Endothelial cell of umbilical vein (primary cell): ENCODE measurements around the gene ACSM4. TPM values are rescaled to one million over a fixed set of nuclear protein-coding genes. Genes with fewer than 3 reads are reported as not detected.

Source experiments
- BruUV-seq: library from RNA; stranded (reverse); fragments of 400-500 nt; replicated peaks from 2 replicates; lab custom pipeline; 2021; lab: Mats Ljungman, UMichigan
- CTCF ChIA-PET: fragments of 300-600, 350-600 bp; sonication (Branson Sonifier 250); formaldehyde crosslinking; loops from one replicate; lab custom pipeline; 2021; ENCODE audit warnings: antibody characterized with exemption, inconsistent platforms; lab: Charles Lee
- POLR2A ChIA-PET: fragments of 300-600, 350-600 bp; sonication (Branson Sonifier 250); formaldehyde crosslinking; loops from one replicate; lab custom pipeline; 2021; ENCODE audit warnings: antibody characterized with exemption, inconsistent platforms; lab: Charles Lee
- DNase-seq: peaks from one replicate; pipeline ENCODE4 v3.0.0-alpha.2; 2011; ENCODE audit warnings: low read depth, low spot score
- FAIRE-seq: peaks from 2 replicates; lab custom pipeline; 2011; peaks lifted over from hg19 to GRCh38; lab: Jason Lieb, UNC
- H2AFZ ChIP-seq: 2 replicates; pipeline ENCODE4 v1.6.0; 2012; ENCODE audit warnings: low read depth, low read length, control low read depth, inconsistent platforms
- H3K27ac ChIP-seq: 2 replicates; pipeline ENCODE4 v1.5.1; 2011; ENCODE audit warnings: low read depth, mild to moderate bottlenecking, control low read depth, low read length, moderate library complexity; ENCODE audit not compliant: insufficient read depth
- H3K27me3 ChIP-seq, 2 experiments: 2 replicates each; pipeline versions ENCODE4 v1.6.0 to v1.6.1; 2011; ENCODE audit warnings: low read length in 2 of 2, mixed read lengths in 1 of 2; ENCODE audit not compliant: control insufficient read depth in 2 of 2, insufficient read depth in 2 of 2
- H3K36me3 ChIP-seq, 2 experiments: 2 replicates in 1 of 2; 3 replicates in 1 of 2; pipeline ENCODE4 v1.5.1; 2011; ENCODE audit warnings: low read length in 2 of 2, mild to moderate bottlenecking in 1 of 2, moderate library complexity in 1 of 2; ENCODE audit not compliant: control insufficient read depth in 2 of 2, insufficient read depth in 2 of 2; ENCODE audit errors: extremely low read depth in 1 of 2
- H3K4me1 ChIP-seq: 3 replicates; pipeline ENCODE4 v1.5.1; 2011; ENCODE audit warnings: mild to moderate bottlenecking, low read length; ENCODE audit not compliant: control insufficient read depth, insufficient read depth; ENCODE audit errors: extremely low read depth
- H3K4me2 ChIP-seq: 2 replicates; pipeline ENCODE4 v1.6.1; 2011; ENCODE audit warnings: low read length, control low read depth, mixed read lengths; ENCODE audit not compliant: insufficient read depth
- H3K4me3 ChIP-seq, 3 experiments: fragments of 200-600 bp in 1 of 3; sonication (generic), shearing (Covaris generic) in 1 of 3; replicated peaks in 1 of 3; 2 replicates each; pipeline ENCODE4 v1.5.1; 2011 to 2016; ENCODE audit warnings: control low read depth in 3 of 3, low read length in 3 of 3, mild to moderate bottlenecking in 2 of 3, inconsistent platforms in 1 of 3, low read depth in 1 of 3, moderate library complexity in 1 of 3; ENCODE audit not compliant: insufficient read depth in 1 of 3
- H3K79me2 ChIP-seq: 2 replicates; pipeline ENCODE4 v1.6.0; 2012; ENCODE audit warnings: low read length, inconsistent platforms; ENCODE audit not compliant: control insufficient read depth, insufficient read depth
- H3K9ac ChIP-seq: replicated peaks from 2 replicates; pipeline ENCODE3; 2011; ENCODE audit warnings: low read length, control low read depth; ENCODE audit not compliant: insufficient read depth; ENCODE audit errors: extremely low read depth
- H3K9me1 ChIP-seq: replicated peaks from 3 replicates; pipeline ENCODE4 v1.6.0; 2011; ENCODE audit warnings: mild to moderate bottlenecking, low read length; ENCODE audit not compliant: control insufficient read depth, insufficient read depth; ENCODE audit errors: extremely low read depth
- H3K9me3 ChIP-seq: replicated peaks from 2 replicates; pipeline ENCODE4 v1.5.1; 2012; ENCODE audit warnings: low read length, inconsistent platforms; ENCODE audit not compliant: control insufficient read depth, insufficient read depth
- H4K20me1 ChIP-seq: replicated peaks from 2 replicates; pipeline ENCODE3; 2011; ENCODE audit warnings: mild to moderate bottlenecking, low read length; ENCODE audit not compliant: control insufficient read depth, insufficient read depth; ENCODE audit errors: extremely low read depth
- CTCF ChIP-seq, 2 donors: IDR thresholded peaks; 1 replicate in 1 of 2; 2 replicates in 1 of 2; pipeline ENCODE4 v1.5.1; 2011; ENCODE audit warnings: low read length in 2 of 2, mild to moderate bottlenecking in 2 of 2, moderate library complexity in 2 of 2, control low read depth in 1 of 2, inconsistent platforms in 1 of 2, low read depth in 1 of 2; ENCODE audit not compliant: insufficient read depth in 1 of 2; ENCODE audit errors: extremely low read depth in 1 of 2
- EZH2 ChIP-seq: IDR thresholded peaks from 2 replicates; pipeline ENCODE4 v1.6.1; 2012; ENCODE audit warnings: borderline replicate concordance, low read depth, mild to moderate bottlenecking, moderate library complexity, low read length, inconsistent platforms; ENCODE audit not compliant: severe bottlenecking
- FOS ChIP-seq: IDR thresholded peaks from 2 replicates; pipeline ENCODE4 v1.6.1; 2011; ENCODE audit warnings: mild to moderate bottlenecking, low read length, moderate library complexity, borderline replicate concordance; ENCODE audit not compliant: insufficient read depth
- GATA2 ChIP-seq: IDR thresholded peaks from 2 replicates; pipeline ENCODE4 v1.7.0; 2011; ENCODE audit warnings: low read depth, mild to moderate bottlenecking, moderate library complexity, mixed read lengths, low read length; ENCODE audit not compliant: insufficient read length, insufficient read depth
- JUN ChIP-seq: IDR thresholded peaks from 2 replicates; pipeline ENCODE4 v1.6.1; 2011; ENCODE audit warnings: borderline replicate concordance, low read depth; ENCODE audit not compliant: insufficient read length, insufficient read depth
- MYC ChIP-seq: IDR thresholded peaks from one replicate; pipeline ENCODE4 v1.6.1; 2011; ENCODE audit warnings: mild to moderate bottlenecking, low read depth, low read length
- POLR2A ChIP-seq: IDR thresholded peaks from 2 replicates; pipeline ENCODE4 v1.6.1; 2012; ENCODE audit warnings: low read depth, mild to moderate bottlenecking, control low read depth, low read length
- POLR2AphosphoS5 ChIP-seq: IDR thresholded peaks from 2 replicates; pipeline ENCODE4 v1.6.1; 2012; ENCODE audit warnings: low read depth, mild to moderate bottlenecking, control low read depth, low read length, moderate library complexity; ENCODE audit not compliant: insufficient read depth
- dilution Hi-C: fragments of 300-500 bp; cut with MboI; formaldehyde crosslinking; loops from one replicate; pipeline ENCODE4 v1.15.0; 2019; ENCODE audit warnings: low sequenced_read_pairs; ENCODE audit not compliant: extremely low pct_ligation_motif_present
- intact Hi-C: fragments of 100-400 bp; cut with micrococcal nuclease; formaldehyde crosslinking; loops from one replicate; pipeline ENCODE4 v1.10.0; 2022
- polyA plus RNA-seq, 4 experiments: library from polyadenylated mRNA; depleted of rRNA in 3 of 4; stranded (reverse) in 3 of 4; unstranded in 1 of 4; fragments of >200 nt; gene quantifications; 2 replicates each; pipeline versions ENCODE4 v1.2.1 to v1.2.3, GENCODE V29; 2011 to 2012; ENCODE audit warnings: missing spikeins in 1 of 4
- total RNA-seq: library from RNA; stranded (reverse); gene quantifications from 2 replicates; pipeline ENCODE4 v1.2.3, GENCODE V29; 2021
- TF ChIP-seq, protein P1 (sequence below): IDR thresholded peaks from 2 replicates; pipeline ENCODE4 v1.6.1; 2011; ENCODE audit not compliant: insufficient read depth, insufficient read length

ACSM4 gene
- total and polyA plus RNA-seq, 2 donors (not counting 3 experiments of a cell fraction or from before 2014, with no cell fraction given), result not detected

GRCh38 chr12:7304456-7304855, 584 bp downstream of the ACSM4 start:
- Histone ChIP-seq H3K4me1 (no peaks in the 10 kb centered on the region), H3K4me3 (no peak overlapping the region), H3K36me3 (no peaks in the 10 kb centered on the region), H3K27me3 (peaks cover 0 to 2% of the 10 kb centered on the region in 2 experiments), H3K9me3 (no peaks in the 10 kb centered on the region), H3K79me2 (no peaks in the 10 kb centered on the region), H2AFZ (no peak overlapping the region), H3K9me1 (no peaks in the 10 kb centered on the region), H4K20me1 (no peaks in the 10 kb centered on the region), H3K4me2 (no peak overlapping the region), H3K27ac (no peak overlapping the region), H3K9ac (no peak overlapping the region)
- ChIA-PET CTCF (no interaction called here), POLR2A (no interaction called here)
- intact Hi-C loops (no loop called here), dilution Hi-C loops (no loop called here)
- no peak for TF ChIP-seq CTCF (IDR thresholded peaks at IDR 0.05; ENCODE audit: extremely low read depth in 1 of 2, insufficient read depth in 1 of 2, low read depth in 1 of 2, low read length in 2 of 2)
- no peak for TF ChIP-seq JUN
- TF ChIP-seq EZH2, result no peak
- TF ChIP-seq GATA2, result no peak
- TF ChIP-seq POLR2A, result no peak
- TF ChIP-seq, protein P1, sequence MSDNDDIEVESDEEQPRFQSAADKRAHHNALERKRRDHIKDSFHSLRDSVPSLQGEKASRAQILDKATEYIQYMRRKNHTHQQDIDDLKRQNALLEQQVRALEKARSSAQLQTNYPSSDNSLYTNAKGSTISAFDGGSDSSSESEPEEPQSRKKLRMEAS, result no peak
- TF ChIP-seq POLR2AphosphoS5, result no peak
- no peak for TF ChIP-seq MYC
- TF ChIP-seq FOS, result no peak
- BruUV-seq, result no TSS peak
- no peak for FAIRE-seq
- no peak for DNase-seq
